Brain microvascular endothelial cell (primary cell): ENCODE data around the gene BMPR1A.
A peak's percentile ranks its signal among the peaks of the same experiment; 100 is the strongest.

Experiments used
- DNase-seq: peaks from one replicate; pipeline ENCODE4 v3.0.0-alpha.2; 2020
- H3K27ac ChIP-seq: fragments of 250-450 bp; sonication (Bioruptor Pico); 2 replicates; pipeline ENCODE4 v1.5.1; 2020; ENCODE audit warnings: mild to moderate bottlenecking, moderate library complexity
- H3K27me3 ChIP-seq: fragments of 250-450 bp; sonication (Bioruptor Pico); replicated peaks from 2 replicates; pipeline ENCODE4 v1.5.1; 2020; ENCODE audit warnings: mild to moderate bottlenecking
- H3K36me3 ChIP-seq: fragments of 250-450 bp; sonication (Bioruptor Pico); replicated peaks from 2 replicates; pipeline ENCODE4 v1.5.1; 2020; ENCODE audit warnings: mild to moderate bottlenecking
- H3K4me3 ChIP-seq: 2 replicates; pipeline ENCODE4 v1.5.1; 2011; ENCODE audit warnings: low read depth, mild to moderate bottlenecking, control low read depth, low read length, moderate library complexity
- in situ Hi-C: cut with HindIII; loops from 2 replicates; pipeline ENCODE4 v1.10.0; 2017; ENCODE audit warnings: low sequenced_read_pairs, low pct_ligation_motif_present
- TF ChIP-seq, protein P1 (sequence below): IDR thresholded peaks from 2 replicates; pipeline ENCODE4 v1.5.1; 2011; ENCODE audit warnings: low read depth, mild to moderate bottlenecking, moderate library complexity, low read length, control low read depth, inconsistent platforms; ENCODE audit errors: missing control alignments

Gene BMPR1A

DNA sequence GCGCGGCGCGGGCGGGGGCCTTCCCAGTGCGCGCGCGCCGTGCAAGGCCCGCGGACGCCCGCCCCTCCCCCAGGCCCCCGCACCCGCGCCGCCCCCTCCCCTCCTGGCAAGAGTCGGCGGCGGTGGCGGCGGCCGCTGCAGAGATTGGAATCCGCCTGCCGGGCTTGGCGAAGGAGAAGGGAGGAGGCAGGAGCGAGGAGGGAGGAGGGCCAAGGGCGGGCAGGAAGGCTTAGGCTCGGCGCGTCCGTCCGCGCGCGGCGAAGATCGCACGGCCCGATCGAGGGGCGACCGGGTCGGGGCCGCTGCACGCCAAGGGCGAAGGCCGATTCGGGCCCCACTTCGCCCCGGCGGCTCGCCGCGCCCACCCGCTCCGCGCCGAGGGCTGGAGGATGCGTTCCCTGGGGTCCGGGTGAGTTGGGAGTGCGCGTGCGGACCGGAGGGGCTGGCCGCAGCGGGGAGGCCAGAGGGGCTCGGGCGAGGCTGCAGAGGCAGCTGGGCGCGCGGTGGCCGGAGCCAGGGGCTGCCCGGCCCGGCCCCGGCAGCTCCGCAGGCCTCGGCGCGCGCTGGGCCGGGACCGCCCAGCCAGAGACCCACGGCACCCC, at the start of gene BMPR1A:
TSS of gene BMPR1A (plus strand) at position 109 of the 602 bp plus-strand sequence. CDS start 119,400 bp downstream, outside the sequence.
- Histone ChIP-seq H3K4me3 (peak within 1 kb of the TSS; percentile 80), H3K36me3 (no peaks in the 10 kb centered on the region), H3K27ac (peak within 1 kb of the TSS; percentile 92), H3K27me3 (no peaks in the 10 kb centered on the region)
- TF ChIP-seq, protein P1, sequence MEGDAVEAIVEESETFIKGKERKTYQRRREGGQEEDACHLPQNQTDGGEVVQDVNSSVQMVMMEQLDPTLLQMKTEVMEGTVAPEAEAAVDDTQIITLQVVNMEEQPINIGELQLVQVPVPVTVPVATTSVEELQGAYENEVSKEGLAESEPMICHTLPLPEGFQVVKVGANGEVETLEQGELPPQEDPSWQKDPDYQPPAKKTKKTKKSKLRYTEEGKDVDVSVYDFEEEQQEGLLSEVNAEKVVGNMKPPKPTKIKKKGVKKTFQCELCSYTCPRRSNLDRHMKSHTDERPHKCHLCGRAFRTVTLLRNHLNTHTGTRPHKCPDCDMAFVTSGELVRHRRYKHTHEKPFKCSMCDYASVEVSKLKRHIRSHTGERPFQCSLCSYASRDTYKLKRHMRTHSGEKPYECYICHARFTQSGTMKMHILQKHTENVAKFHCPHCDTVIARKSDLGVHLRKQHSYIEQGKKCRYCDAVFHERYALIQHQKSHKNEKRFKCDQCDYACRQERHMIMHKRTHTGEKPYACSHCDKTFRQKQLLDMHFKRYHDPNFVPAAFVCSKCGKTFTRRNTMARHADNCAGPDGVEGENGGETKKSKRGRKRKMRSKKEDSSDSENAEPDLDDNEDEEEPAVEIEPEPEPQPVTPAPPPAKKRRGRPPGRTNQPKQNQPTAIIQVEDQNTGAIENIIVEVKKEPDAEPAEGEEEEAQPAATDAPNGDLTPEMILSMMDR: no peak
- DNase-seq: peak; percentile 65
- in situ Hi-C loops: no loop called here

DNA sequence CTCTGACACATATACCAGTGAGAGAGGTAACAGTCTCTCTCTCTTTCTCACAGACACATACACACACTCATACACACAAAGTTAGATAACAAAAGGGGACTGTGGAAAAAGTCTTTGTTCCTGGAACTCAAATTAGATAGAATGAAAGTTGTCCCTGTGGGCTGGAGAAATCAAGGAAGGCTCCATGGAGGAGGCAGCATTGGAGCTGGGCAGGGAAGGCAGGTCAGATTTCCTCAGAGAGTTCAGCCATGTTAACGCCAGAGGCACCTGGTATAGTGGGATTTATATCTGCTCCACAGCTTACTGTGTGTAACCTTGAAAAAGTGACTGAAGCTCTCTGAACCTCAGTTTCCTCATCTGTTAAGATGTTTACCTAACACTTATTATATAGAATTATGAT, 49.4 kb upstream of the BMPR1A start:
- H3K27ac ChIP-seq: no peak overlapping the region
- in situ Hi-C loops: no loop called here
- no peak for DNase-seq
- TF ChIP-seq, protein P1: no peak
- H3K4me3 ChIP-seq: no peak overlapping the region
- no peaks in the 10 kb centered on the region for H3K36me3 ChIP-seq
- no peaks in the 10 kb centered on the region for H3K27me3 ChIP-seq

DNA sequence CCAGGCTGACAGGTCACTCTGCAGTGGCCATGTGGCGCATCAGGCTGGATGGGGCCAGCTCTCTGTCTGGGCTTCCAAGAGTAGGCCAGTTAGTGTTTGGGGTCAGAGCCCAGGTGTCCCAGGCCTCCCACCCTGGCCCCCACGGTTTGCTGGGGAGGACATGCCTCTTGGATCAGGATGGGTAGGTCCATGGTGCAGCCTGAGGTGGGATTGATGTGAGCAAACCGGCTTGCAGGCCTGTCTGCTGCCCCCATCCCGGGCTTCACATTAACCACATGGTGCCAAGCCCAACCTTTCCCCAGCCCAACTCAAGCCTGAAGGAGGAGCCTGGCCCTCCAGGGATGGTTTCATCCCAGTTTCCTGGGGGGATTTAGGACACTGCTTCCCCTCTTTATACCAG, 48.9 kb upstream of the BMPR1A start:
- Histone ChIP-seq H3K4me3 (no peak overlapping the region), H3K27me3 (no peaks in the 10 kb centered on the region), H3K36me3 (no peaks in the 10 kb centered on the region), H3K27ac (no peak overlapping the region)
- in situ Hi-C loops: no loop called here
- TF ChIP-seq, protein P1: no peak
- DNase-seq: no peak

DNA sequence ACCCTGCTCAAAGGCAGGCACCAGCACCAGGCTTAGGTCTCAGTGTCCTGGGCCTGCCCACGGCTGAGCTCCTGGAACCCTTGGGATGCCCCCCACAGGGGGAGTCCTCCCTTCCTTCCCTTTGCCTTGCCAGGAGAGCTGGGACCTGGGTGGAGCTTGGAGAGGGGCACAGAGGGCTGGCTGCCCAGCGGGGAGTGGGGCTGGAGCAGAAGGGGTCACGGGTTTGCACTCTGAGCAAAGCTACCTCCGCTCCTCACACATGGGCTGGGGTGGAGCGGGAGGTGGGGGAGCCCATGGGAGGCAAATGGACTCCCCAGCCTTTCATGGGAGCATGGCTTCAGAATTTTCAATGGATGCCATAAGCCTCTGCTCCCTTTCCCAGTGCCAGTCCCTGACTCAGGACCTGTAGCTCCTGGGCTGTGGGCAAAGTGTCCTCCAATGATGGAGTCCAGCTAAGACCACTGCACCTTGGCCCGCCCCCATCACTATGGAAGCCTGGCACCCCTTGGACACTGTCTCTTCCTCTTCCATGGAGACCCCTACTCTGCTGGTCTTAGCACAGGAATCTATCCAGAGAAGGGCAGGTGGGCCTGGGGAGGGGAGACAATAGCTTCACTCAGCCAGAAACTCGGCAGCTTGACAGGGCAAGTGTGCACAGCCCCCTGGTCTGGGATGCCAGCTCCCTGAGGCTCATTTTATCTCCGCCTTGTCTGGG, 48.2 kb upstream of the BMPR1A start:
- no peak for DNase-seq
- in situ Hi-C loops: no loop called here
- Histone ChIP-seq H3K36me3 (no peaks in the 10 kb centered on the region), H3K4me3 (no peak overlapping the region), H3K27me3 (no peaks in the 10 kb centered on the region), H3K27ac (no peak overlapping the region)
- TF ChIP-seq, protein P1: no peak

DNA sequence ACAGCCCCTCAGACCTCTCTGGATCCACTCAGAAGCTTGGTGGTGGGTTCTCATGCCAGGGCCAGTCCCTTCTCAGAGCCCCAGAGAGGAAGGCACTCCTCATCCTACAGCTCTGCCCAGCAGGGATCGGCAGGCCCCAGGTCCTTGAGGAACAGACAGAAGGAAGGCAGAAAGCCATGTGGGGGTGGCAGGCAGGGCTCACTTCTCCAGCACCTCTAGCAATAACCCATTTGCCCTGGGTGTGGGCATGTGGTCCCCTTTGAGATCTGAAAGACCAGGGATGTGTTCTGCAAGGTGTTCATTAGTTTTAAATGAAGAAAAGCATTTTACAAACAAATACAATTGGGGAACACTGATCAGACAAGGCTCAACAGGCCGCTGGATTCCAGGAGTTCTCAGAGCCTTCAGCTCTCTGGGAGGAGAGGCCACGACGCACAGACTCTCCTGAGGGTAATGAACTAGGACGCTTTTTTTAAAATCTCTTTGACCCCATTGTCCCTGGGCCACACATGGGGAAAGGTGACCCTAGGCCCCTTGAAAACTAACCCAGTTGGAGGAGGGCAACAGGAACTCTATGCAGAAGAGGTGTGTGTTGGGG, 47.5 kb upstream of the BMPR1A start:
- Histone ChIP-seq H3K4me3 (no peak overlapping the region), H3K27me3 (no peaks in the 10 kb centered on the region), H3K36me3 (no peaks in the 10 kb centered on the region), H3K27ac (no peak overlapping the region)
- DNase-seq: no peak
- TF ChIP-seq, protein P1: no peak
- in situ Hi-C loops: no loop called here
